Stomach (tissue), 9 donors: ENCODE measurements around the gene SNAP23. TPM values are rescaled to one million over a fixed set of nuclear protein-coding genes. Genes with fewer than 3 reads are reported as not detected.

Source experiments
- DNase-seq, 2 donors: peaks; one replicate each; pipeline versions ENCODE4 v3.0.0 to v3.0.0-alpha.2; 2013 to 2019
- H3K27ac ChIP-seq, 5 donors: fragments of 200-600 bp in 4 of 5; sonication (generic) in 4 of 5; one replicate each; pipeline ENCODE4 v1.5.1; 2013 to 2019; ENCODE audit warnings: mild to moderate bottlenecking in 1 of 5, moderate library complexity in 1 of 5
- H3K27me3 ChIP-seq, 3 donors: fragments of 200-600 bp; sonication (generic); one replicate each; pipeline ENCODE4 v1.5.1; 2017 to 2019; ENCODE audit warnings: mixed run types in 1 of 3
- H3K36me3 ChIP-seq, 4 donors: fragments of 200-600 bp; sonication (generic); 1 replicate in 3 of 4; 2 replicates in 1 of 4; pipeline ENCODE4 v1.5.1; 2016 to 2019
- H3K4me1 ChIP-seq, 4 donors: fragments of 200-600 bp; sonication (generic); one replicate each; pipeline ENCODE4 v1.5.1; 2016 to 2019
- H3K4me3 ChIP-seq, 4 donors: fragments of 200-600 bp; sonication (generic) in 3 of 4; one replicate each; pipeline ENCODE4 v1.5.1; 2016 to 2019; ENCODE audit warnings: mild to moderate bottlenecking in 1 of 4
- H3K9me3 ChIP-seq, 4 donors: fragments of 200-600 bp; sonication (generic); one replicate each; pipeline ENCODE4 v1.5.1; 2016 to 2019
- CTCF ChIP-seq, 7 experiments: fragments of 450-650 bp in 4 of 7; fragments of 200-600 bp in 3 of 7; sonication (generic) in 3 of 7; IDR thresholded peaks; one replicate each; pipeline ENCODE4 v1.5.1; 2016 to 2019; ENCODE audit warnings: antibody characterized with exemption in 7 of 7, control low read depth in 2 of 7, mild to moderate bottlenecking in 1 of 7
- EP300 ChIP-seq: sonication (generic); formaldehyde crosslinking; IDR thresholded peaks from one replicate; pipeline ENCODE4 v1.6.1; 2017; ENCODE audit warnings: antibody characterized with exemption
- POLR2A ChIP-seq, 4 donors: fragments of 450-650 bp; IDR thresholded peaks; one replicate each; pipeline ENCODE4 v1.6.1; 2016; ENCODE audit warnings: antibody characterized with exemption in 4 of 4, control low read depth in 2 of 4, mild to moderate bottlenecking in 1 of 4, moderate library complexity in 1 of 4
- POLR2AphosphoS5 ChIP-seq, 3 donors: sonication (generic); formaldehyde crosslinking; IDR thresholded peaks; one replicate each; pipeline ENCODE4 v1.6.1; 2016; ENCODE audit warnings: antibody characterized with exemption in 3 of 3
- WGBS, 5 donors: extraction: QIAGEN DNeasy Blood & Tissue Kit in 3 of 5; methylation state at CpG; one replicate each; pipeline versions ENCODE4 v1.1.5 to v1.1.7; 2013 to 2018; 5-methylcytosine and 5-hydroxymethylcytosine counted together
- intact Hi-C: fragments of 100-400 bp; cut with DNase I; formaldehyde crosslinking; loops from one replicate; pipeline ENCODE4 v1.15.1; 2023; ENCODE audit warnings: low total_unique reads
- polyA plus RNA-seq, 3 donors: library from polyadenylated mRNA; stranded (reverse); fragments of 200-250 nt; gene quantifications; one replicate each; pipeline ENCODE4 v1.2.3, GENCODE V29; 2013
- total RNA-seq, 5 donors: library from RNA; depleted of rRNA; stranded (reverse); fragments of >200 nt; gene quantifications; one replicate each; pipeline versions ENCODE4 v1.1.0 to v1.2.3, GENCODE V29; 2014 to 2016
- donor health status: healthy with polysubstance abuse.
- donor health status: Bipolar disorder and iron deficiency.
- donor health status: healthy.

SNAP23 gene
- total and polyA plus RNA-seq, 8 donors, result 10.1 to 83.9 (median 50.6) TPM

- Histone ChIP-seq H3K36me3 (peaks cover 0 to 7% (median 0%) of the 10 kb centered on the region in 4 donors), H3K9me3 (no peaks in the 10 kb centered on the region), H3K27me3 (no peaks in the 10 kb centered on the region), H3K4me3 (no peak overlapping the region), H3K4me1 (peaks cover 16 to 76% (median 40%) of the 10 kb centered on the region in 4 donors), H3K27ac (no peak overlapping the region)
- no peak for DNase-seq
- WGBS, 5 donors, result 50 to 73% (median 65%) methylated on average over 1 of the region's 1 CpG
- intact Hi-C loops, result no loop called here
- TF ChIP-seq EP300 (no peak), CTCF (IDR thresholded peaks at IDR 0.05) (no peak), POLR2AphosphoS5 (IDR thresholded peaks at IDR 0.05) (no peak)
Measured at GRCh38 chr15:42503825-42504224, 8.4 kb downstream of the SNAP23 start.

- intact Hi-C loops, result no loop called here
Measured at GRCh38 chr15:42504631-42505030, 9.2 kb downstream of the SNAP23 start.

GRCh38 chr15:42507514-42507913, 12.1 kb downstream of the SNAP23 start:
- Histone ChIP-seq H3K4me1 (peaks cover 0 to 61% (median 27%) of the 10 kb centered on the region in 4 donors), H3K36me3 (peaks cover 0 to 15% (median under 1%) of the 10 kb centered on the region in 4 donors), H3K27ac (no peak overlapping the region), H3K4me3 (no peak overlapping the region), H3K27me3 (no peaks in the 10 kb centered on the region), H3K9me3 (no peaks in the 10 kb centered on the region)
- no peak for DNase-seq
- WGBS, 5 donors, result 70 to 82% (median 81%) methylated on average over 4 of the region's 4 CpGs
- intact Hi-C loops, result no loop called here
- no peak for TF ChIP-seq CTCF (IDR thresholded peaks at IDR 0.05)
- no peak for TF ChIP-seq POLR2A (IDR thresholded peaks at IDR 0.05)
- TF ChIP-seq POLR2AphosphoS5 (IDR thresholded peaks at IDR 0.05), result no peak
- TF ChIP-seq EP300, result no peak

More at GRCh38 chr15:42504631-42505030, 9.2 kb downstream of the SNAP23 start:
- no peaks in the 10 kb centered on the region for H3K9me3 ChIP-seq
- DNase-seq, result no peak
- no peaks in the 10 kb centered on the region for H3K27me3 ChIP-seq
- no peak for TF ChIP-seq CTCF (IDR thresholded peaks at IDR 0.05)
- TF ChIP-seq POLR2A (IDR thresholded peaks at IDR 0.05), result no peak
- no peak overlapping the region for H3K4me3 ChIP-seq
- H3K4me1 ChIP-seq, result peaks cover 10 to 68% (median 35%) of the 10 kb centered on the region in 4 donors
- H3K27ac ChIP-seq, result no peak overlapping the region
- WGBS, 5 donors, result 58 to 66% (median 62%) methylated on average over 3 of the region's 3 CpGs
- H3K36me3 ChIP-seq, result peaks cover 0 to 7% (median 0%) of the 10 kb centered on the region in 4 donors

- 54 to 74% (median 67%) methylated on average over 9 of the region's 9 CpGs for WGBS, 5 donors
- no peak for DNase-seq
- TF ChIP-seq POLR2A (IDR thresholded peaks at IDR 0.05), result no peak
- no peak for TF ChIP-seq CTCF (IDR thresholded peaks at IDR 0.05)
- no peak for TF ChIP-seq POLR2AphosphoS5 (IDR thresholded peaks at IDR 0.05)
- no peak for TF ChIP-seq EP300
- intact Hi-C loops, result no loop called here
- H3K27ac ChIP-seq, result peak overlapping the region in 1 of 5 donors; percentile 36
- no peaks in the 10 kb centered on the region for H3K9me3 ChIP-seq
- H3K27me3 ChIP-seq, result no peaks in the 10 kb centered on the region
- H3K4me3 ChIP-seq, result no peak overlapping the region
- H3K36me3 ChIP-seq, result peaks cover 0 to 20% (median 7%) of the 10 kb centered on the region in 4 donors
- peaks cover 0 to 54% (median 27%) of the 10 kb centered on the region in 4 donors for H3K4me1 ChIP-seq
Measured at GRCh38 chr15:42508263-42508690, 12.8 kb downstream of the SNAP23 start.
